Bronchial epithelial cell (primary cell): Measurements from ENCODE around the gene SEC14L5. TPM values are rescaled to one million over a fixed set of nuclear protein-coding genes. Genes with fewer than 3 reads are reported as not detected.

ENCODE experiments used
- DNase-seq: peaks from one replicate; pipeline ENCODE4 v3.0.0-alpha.2; 2010; ENCODE audit warnings: low read depth
- FAIRE-seq: peaks from 2 replicates; lab custom pipeline; 2011; peaks lifted over from hg19 to GRCh38; lab: Jason Lieb, UNC
- H3K27me3 ChIP-seq: 2 replicates; pipeline ENCODE4 v1.5.1; 2011; ENCODE audit warnings: low read length; ENCODE audit not compliant: control insufficient read depth, insufficient read depth
- H3K36me3 ChIP-seq: 2 replicates; pipeline ENCODE4 v1.5.1; 2011; ENCODE audit warnings: low read length; ENCODE audit not compliant: control insufficient read depth, insufficient read depth
- H3K4me3 ChIP-seq: 2 replicates; pipeline ENCODE4 v1.5.1; 2011; ENCODE audit warnings: mild to moderate bottlenecking, low read depth, low read length, control low read depth
- CTCF ChIP-seq: IDR thresholded peaks from 2 replicates; pipeline ENCODE4 v1.5.1; 2011; ENCODE audit warnings: mild to moderate bottlenecking, moderate library complexity, low read length, control low read depth, inconsistent platforms; ENCODE audit not compliant: insufficient read depth, severe bottlenecking
- total RNA-seq: library from RNA; depleted of rRNA; stranded (reverse); fragments of >200 nt; gene quantifications from 2 replicates; pipeline ENCODE4 v1.2.1, GENCODE V29; 2014

Gene SEC14L5
- total RNA-seq, 1 donor from 2014 or later = under 0.01 TPM

DNA sequence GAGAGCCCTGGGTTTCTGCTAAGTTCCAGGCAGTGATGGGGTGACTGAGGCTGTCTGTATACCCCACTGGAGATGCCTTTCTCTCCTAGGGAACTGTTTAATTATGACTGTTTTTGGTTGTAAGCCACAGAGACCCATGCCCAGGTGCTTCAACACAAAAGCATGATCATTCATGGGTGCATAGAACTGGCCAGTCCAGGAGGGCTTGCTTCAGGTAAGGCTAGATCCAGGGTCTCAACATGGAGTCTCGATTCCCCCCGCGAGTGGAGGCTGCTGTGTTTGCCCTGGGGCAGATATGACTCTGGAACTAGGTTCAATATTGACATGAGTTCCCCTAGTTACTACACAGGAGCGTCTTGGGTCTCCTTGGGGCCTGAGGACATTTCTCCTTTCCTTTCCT, 57.8 kb downstream of the SEC14L5 start:
- H3K27me3 ChIP-seq = peaks cover 3% of the 10 kb centered on the region
- no peak overlapping the region for H3K4me3 ChIP-seq
- H3K36me3 ChIP-seq = no peaks in the 10 kb centered on the region
- no peak for TF ChIP-seq CTCF
- no peak for DNase-seq
- peak; percentile 28 for FAIRE-seq

GRCh38 chr16:5016967-5017677, 59.0 kb downstream of the SEC14L5 start:
- FAIRE-seq (no peak), DNase-seq (no peak)
- no peak for TF ChIP-seq CTCF
- H3K4me3 ChIP-seq = no peak overlapping the region
- H3K27me3 ChIP-seq = peaks cover 2% of the 10 kb centered on the region
- no peaks in the 10 kb centered on the region for H3K36me3 ChIP-seq

DNA sequence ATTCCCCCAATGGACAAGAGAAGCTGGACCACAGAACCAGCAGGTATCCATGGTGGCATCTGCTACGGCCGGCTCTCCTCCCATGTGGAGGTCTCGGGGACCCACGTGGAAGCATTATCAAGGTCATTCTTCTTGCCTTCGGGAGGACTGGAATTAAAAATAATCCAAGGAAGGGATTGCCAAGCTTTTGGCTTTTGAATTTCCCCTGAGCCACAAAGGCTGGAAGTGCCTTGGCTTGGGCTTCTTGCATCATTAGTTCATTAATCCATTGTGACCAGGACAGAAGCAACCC, 59.5 kb downstream of the SEC14L5 start:
- FAIRE-seq = no peak
- no peak for DNase-seq

DNA sequence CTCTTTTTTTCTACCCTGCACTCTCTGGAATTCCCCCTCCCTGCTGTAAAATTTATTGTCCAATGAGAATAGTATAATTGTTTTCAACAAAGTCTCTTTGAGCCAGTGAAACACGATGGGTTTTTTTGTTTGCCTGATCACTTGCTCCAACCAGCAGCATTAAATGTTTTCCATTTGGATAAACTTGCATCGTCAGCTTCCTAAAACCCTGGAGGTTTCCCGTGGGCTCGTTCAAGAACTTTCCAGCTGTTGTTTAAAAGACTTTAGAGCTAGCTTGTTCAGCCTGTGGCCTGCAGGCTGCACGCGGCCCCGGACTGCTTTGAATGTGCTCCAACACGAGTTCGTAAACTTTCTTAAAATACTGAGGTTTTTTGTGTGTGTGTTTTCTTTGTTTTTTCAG, 60.7 kb downstream of the SEC14L5 start:
- H3K27me3 ChIP-seq = peaks cover 2% of the 10 kb centered on the region
- DNase-seq = no peak
- FAIRE-seq = no peak
- TF ChIP-seq CTCF = no peak
- no peaks in the 10 kb centered on the region for H3K36me3 ChIP-seq
- H3K4me3 ChIP-seq = no peak overlapping the region

More for the DNA sequence above, 59.5 kb downstream of the SEC14L5 start:
- Histone ChIP-seq H3K36me3 (no peaks in the 10 kb centered on the region), H3K4me3 (no peak overlapping the region), H3K27me3 (peaks cover 2% of the 10 kb centered on the region)
- no peak for TF ChIP-seq CTCF

GRCh38 chr16:5019775-5020174, 61.6 kb downstream of the SEC14L5 start:
- Histone ChIP-seq H3K36me3 (no peaks in the 10 kb centered on the region), H3K4me3 (no peak overlapping the region), H3K27me3 (peaks cover 2% of the 10 kb centered on the region)
- no peak for TF ChIP-seq CTCF
- no peak for DNase-seq
- no peak for FAIRE-seq

GRCh38 chr16:5020551-5020950, 62.4 kb downstream of the SEC14L5 start:
- H3K36me3 ChIP-seq = no peaks in the 10 kb centered on the region
- peaks cover 2% of the 10 kb centered on the region for H3K27me3 ChIP-seq
- FAIRE-seq (no peak), DNase-seq (no peak)
- H3K4me3 ChIP-seq = no peak overlapping the region
- no peak for TF ChIP-seq CTCF
